ENCODE results near the gene FCER2. TPM values are rescaled to one million over a fixed set of nuclear protein-coding genes. Genes with fewer than 3 reads are reported as not detected.

FCER2 gene
- total and polyA plus RNA-seq, 11 donors, result 0.06 to 1.5 (median 0.23) TPM; not detected in 6

- Histone ChIP-seq H3K27me3 (peaks cover 0 to 61% (median 19%) of the 10 kb centered on the region in 9 donors), H3K4me3 (no peak overlapping the region), H3K36me3 (no peaks in the 10 kb centered on the region), H3K27ac (no peak overlapping the region), H3K4me1 (peaks cover 0 to 31% (median 0%) of the 10 kb centered on the region in 12 donors), H3K9me3 (no peaks in the 10 kb centered on the region)
- 75 to 90% (median 84%) methylated on average over 6 to 12 of the region's 12 CpGs for WGBS, 4 donors
- intact Hi-C loops (cut with DNase I), result no loop called here
- ATAC-seq (no peak), DNase-seq (no peak)
- TF ChIP-seq, protein P1, sequence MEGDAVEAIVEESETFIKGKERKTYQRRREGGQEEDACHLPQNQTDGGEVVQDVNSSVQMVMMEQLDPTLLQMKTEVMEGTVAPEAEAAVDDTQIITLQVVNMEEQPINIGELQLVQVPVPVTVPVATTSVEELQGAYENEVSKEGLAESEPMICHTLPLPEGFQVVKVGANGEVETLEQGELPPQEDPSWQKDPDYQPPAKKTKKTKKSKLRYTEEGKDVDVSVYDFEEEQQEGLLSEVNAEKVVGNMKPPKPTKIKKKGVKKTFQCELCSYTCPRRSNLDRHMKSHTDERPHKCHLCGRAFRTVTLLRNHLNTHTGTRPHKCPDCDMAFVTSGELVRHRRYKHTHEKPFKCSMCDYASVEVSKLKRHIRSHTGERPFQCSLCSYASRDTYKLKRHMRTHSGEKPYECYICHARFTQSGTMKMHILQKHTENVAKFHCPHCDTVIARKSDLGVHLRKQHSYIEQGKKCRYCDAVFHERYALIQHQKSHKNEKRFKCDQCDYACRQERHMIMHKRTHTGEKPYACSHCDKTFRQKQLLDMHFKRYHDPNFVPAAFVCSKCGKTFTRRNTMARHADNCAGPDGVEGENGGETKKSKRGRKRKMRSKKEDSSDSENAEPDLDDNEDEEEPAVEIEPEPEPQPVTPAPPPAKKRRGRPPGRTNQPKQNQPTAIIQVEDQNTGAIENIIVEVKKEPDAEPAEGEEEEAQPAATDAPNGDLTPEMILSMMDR (IDR thresholded peaks at IDR 0.05), result no peak
- TF ChIP-seq POLR2A (IDR thresholded peaks at IDR 0.05), result no peak
Observed at GRCh38 chr19:7701049-7701653, 780 bp downstream of the FCER2 start.

DNA sequence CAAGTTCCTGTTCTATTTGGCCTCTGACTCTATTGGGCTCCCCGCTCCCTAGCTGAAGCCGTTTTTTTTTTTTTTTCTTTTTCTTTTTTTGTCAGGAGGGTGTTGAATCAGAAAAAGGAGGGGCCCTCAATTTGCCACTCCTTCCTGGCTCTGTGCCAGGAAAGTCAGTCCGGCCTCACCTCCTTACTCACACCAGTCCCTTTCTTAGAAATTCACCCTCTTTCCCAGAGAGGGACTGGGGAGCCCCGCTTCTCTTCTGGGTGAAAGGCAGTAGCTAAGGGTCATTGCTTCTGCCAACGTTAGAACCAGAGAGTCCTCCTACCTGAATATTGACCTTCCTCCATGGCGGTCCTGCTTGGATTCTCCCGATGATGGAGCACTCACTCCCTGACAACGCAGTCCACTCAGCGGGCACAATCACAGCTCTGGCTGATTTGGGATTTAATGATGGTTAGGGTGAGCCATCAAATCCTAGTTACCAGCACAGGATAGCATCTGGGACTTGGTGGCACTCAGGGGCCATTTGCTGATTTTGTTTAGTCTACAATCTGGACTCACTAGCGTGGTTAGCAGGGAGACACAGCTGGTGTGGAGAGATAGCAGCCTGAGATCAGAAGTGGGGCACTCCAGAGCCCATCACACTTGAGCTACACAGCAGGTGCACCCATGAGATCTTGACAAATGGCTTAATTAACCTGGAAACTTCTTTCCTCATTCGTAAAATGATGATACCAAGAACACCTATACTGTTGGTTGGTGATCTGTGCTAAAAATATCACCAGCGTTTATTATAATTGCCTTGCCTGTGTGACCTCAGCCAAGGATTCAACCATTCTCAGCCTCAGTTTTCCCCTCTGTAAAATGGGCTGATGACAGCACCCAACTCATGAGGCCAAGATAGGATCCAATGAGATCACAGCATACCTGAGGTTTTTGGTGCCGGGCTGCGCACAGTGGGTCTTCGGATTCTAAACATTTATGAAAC, 2.2 kb downstream of the FCER2 start:
- H3K36me3 ChIP-seq, result no peaks in the 10 kb centered on the region
- intact Hi-C loops (cut with DNase I), result no loop called here
- 58 to 59% (median 59%) methylated on average over 15 of the region's 15 CpGs for WGBS, 4 donors
- H3K27me3 ChIP-seq, result peaks cover 0 to 61% (median 19%) of the 10 kb centered on the region in 9 donors
- TF ChIP-seq, protein P1 (IDR thresholded peaks at IDR 0.05), result no peak
- no peak for TF ChIP-seq POLR2A (IDR thresholded peaks at IDR 0.05)
- no peaks in the 10 kb centered on the region for H3K9me3 ChIP-seq
- no peak overlapping the region for H3K4me3 ChIP-seq
- DNase-seq (no peak), ATAC-seq (no peak)
- H3K27ac ChIP-seq, result no peak overlapping the region
- H3K4me1 ChIP-seq, result peaks cover 0 to 19% (median 0%) of the 10 kb centered on the region in 12 donors

- intact Hi-C loops (cut with DNase I), result no loop called here
- H3K27ac ChIP-seq, result no peak overlapping the region
- no peak for DNase-seq
- no peaks in the 10 kb centered on the region for H3K36me3 ChIP-seq
- H3K4me3 ChIP-seq, result no peak overlapping the region
- H3K27me3 ChIP-seq, result peaks cover 0 to 56% (median 19%) of the 10 kb centered on the region in 9 donors
- no peaks in the 10 kb centered on the region for H3K9me3 ChIP-seq
- H3K4me1 ChIP-seq, result peaks cover 0 to 12% (median 0%) of the 10 kb centered on the region in 12 donors
- 41 to 58% (median 44%) methylated on average over 2 of the region's 2 CpGs for WGBS, 4 donors
- TF ChIP-seq, protein P1 (IDR thresholded peaks at IDR 0.05), result no peak
- TF ChIP-seq POLR2A (IDR thresholded peaks at IDR 0.05), result no peak
- ATAC-seq, result no peak
Observed at GRCh38 chr19:7699003-7699402, 2.9 kb downstream of the FCER2 start.

DNA sequence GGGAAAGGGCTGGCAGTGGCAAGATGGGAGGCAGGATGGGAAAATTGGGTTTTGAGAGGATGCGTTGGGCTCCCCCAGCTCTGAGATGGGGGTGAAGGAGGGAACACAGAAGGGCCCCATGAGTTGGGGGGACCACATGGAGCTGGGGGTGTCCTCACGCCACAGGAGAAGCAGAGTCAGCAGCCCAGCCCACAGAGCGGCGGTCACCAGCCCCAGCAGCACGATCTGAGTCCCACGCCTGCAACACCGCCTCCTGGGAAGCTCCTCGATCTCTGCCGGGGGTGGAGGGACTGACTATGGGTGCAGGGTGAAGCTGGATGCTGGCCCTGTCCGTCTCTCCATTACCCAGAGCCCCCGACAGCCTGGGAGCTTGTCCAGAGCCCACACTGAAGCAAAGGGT, 3.3 kb downstream of the FCER2 start:
- Histone ChIP-seq H3K36me3 (no peaks in the 10 kb centered on the region), H3K27ac (no peak overlapping the region), H3K4me1 (peaks cover 0 to 9% (median 0%) of the 10 kb centered on the region in 12 donors), H3K9me3 (no peaks in the 10 kb centered on the region), H3K4me3 (no peak overlapping the region), H3K27me3 (peaks cover 0 to 53% (median 19%) of the 10 kb centered on the region in 9 donors)
- DNase-seq, result no peak
- no peak for ATAC-seq
- intact Hi-C loops (cut with DNase I), result no loop called here
- WGBS, 4 donors, result 22 to 32% (median 27%) methylated on average over 11 of the region's 11 CpGs
- TF ChIP-seq POLR2A (IDR thresholded peaks at IDR 0.05), result no peak
- TF ChIP-seq, protein P1 (IDR thresholded peaks at IDR 0.05), result no peak

All from heart left ventricle (tissue), 16 donors.